ENCODE measurements around the gene SLC47A1. TPM values are rescaled to one million over a fixed set of nuclear protein-coding genes. Genes with fewer than 3 reads are reported as not detected.

The SLC47A1 gene
- total RNA-seq, 1 donor: 1.1 TPM

GRCh38 chr17:19551591-19552148, 18.0 kb downstream of the SLC47A1 start:
- no peak overlapping the region for H3K27ac ChIP-seq (ENCODE audit: low read depth, low read length)
- H3K4me3 ChIP-seq (ENCODE audit: insufficient read depth, low read length): no peak overlapping the region
- no peak for DNase-seq (ENCODE audit: insufficient read length, low spot score, missing footprints)
- no peaks in the 10 kb centered on the region for H3K4me1 ChIP-seq (ENCODE audit: insufficient read depth, low read length)
- no peaks in the 10 kb centered on the region for H4K20me1 ChIP-seq (ENCODE audit: insufficient read depth, low read length)
- peaks cover 12% of the 10 kb centered on the region for H3K27me3 ChIP-seq (ENCODE audit: insufficient read depth, low read length)
- H3K9me3 ChIP-seq (ENCODE audit: low read depth, low read length): no peaks in the 10 kb centered on the region
- no peaks in the 10 kb centered on the region for H3K79me2 ChIP-seq (ENCODE audit: insufficient read depth, low read length)
- no peak overlapping the region for H3K4me2 ChIP-seq (ENCODE audit: insufficient read depth, low read length)
- no peak overlapping the region for H2AFZ ChIP-seq (ENCODE audit: low read length)
- no peaks in the 10 kb centered on the region for H3K36me3 ChIP-seq (ENCODE audit: insufficient read depth, low read length)
- TF ChIP-seq, protein P1, sequence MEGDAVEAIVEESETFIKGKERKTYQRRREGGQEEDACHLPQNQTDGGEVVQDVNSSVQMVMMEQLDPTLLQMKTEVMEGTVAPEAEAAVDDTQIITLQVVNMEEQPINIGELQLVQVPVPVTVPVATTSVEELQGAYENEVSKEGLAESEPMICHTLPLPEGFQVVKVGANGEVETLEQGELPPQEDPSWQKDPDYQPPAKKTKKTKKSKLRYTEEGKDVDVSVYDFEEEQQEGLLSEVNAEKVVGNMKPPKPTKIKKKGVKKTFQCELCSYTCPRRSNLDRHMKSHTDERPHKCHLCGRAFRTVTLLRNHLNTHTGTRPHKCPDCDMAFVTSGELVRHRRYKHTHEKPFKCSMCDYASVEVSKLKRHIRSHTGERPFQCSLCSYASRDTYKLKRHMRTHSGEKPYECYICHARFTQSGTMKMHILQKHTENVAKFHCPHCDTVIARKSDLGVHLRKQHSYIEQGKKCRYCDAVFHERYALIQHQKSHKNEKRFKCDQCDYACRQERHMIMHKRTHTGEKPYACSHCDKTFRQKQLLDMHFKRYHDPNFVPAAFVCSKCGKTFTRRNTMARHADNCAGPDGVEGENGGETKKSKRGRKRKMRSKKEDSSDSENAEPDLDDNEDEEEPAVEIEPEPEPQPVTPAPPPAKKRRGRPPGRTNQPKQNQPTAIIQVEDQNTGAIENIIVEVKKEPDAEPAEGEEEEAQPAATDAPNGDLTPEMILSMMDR (IDR thresholded peaks at IDR 0.05; ENCODE audit: extremely low read depth, low read depth, low read length): no peak

DNA sequence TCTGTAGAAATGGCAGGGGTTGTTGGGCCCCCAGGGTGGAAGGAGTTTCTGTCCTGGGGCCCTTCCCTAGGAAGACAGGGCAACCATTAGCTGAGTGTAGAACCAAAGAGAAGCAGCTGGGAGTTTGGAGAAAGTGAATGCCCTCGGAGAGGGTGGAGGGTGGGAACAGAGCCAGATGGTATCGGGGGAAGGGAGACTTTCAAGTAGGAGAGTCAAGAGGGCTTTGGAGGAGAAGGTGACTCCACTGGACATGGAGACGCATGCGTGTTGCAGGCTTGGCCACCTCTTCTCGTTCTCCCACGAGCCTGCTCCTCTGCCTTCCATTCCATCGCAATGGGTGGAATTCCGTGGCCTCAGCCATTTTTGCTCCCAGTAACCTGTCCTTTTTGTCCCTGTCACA, 19.4 kb downstream of the SLC47A1 start:
- Histone ChIP-seq H3K9me3 (ENCODE audit: low read depth, low read length) (no peaks in the 10 kb centered on the region), H3K27ac (ENCODE audit: low read depth, low read length) (no peak overlapping the region), H3K27me3 (ENCODE audit: insufficient read depth, low read length) (peaks cover 12% of the 10 kb centered on the region), H3K79me2 (ENCODE audit: insufficient read depth, low read length) (no peaks in the 10 kb centered on the region), H3K4me3 (ENCODE audit: insufficient read depth, low read length) (no peak overlapping the region), H3K4me1 (ENCODE audit: insufficient read depth, low read length) (no peaks in the 10 kb centered on the region), H4K20me1 (ENCODE audit: insufficient read depth, low read length) (no peaks in the 10 kb centered on the region), H3K4me2 (ENCODE audit: insufficient read depth, low read length) (no peak overlapping the region), H2AFZ (ENCODE audit: low read length) (no peak overlapping the region), H3K36me3 (ENCODE audit: insufficient read depth, low read length) (no peaks in the 10 kb centered on the region)
- TF ChIP-seq, protein P1 (IDR thresholded peaks at IDR 0.05; ENCODE audit: extremely low read depth, low read depth, low read length): no peak
- DNase-seq (ENCODE audit: insufficient read length, low spot score, missing footprints): no peak

DNA sequence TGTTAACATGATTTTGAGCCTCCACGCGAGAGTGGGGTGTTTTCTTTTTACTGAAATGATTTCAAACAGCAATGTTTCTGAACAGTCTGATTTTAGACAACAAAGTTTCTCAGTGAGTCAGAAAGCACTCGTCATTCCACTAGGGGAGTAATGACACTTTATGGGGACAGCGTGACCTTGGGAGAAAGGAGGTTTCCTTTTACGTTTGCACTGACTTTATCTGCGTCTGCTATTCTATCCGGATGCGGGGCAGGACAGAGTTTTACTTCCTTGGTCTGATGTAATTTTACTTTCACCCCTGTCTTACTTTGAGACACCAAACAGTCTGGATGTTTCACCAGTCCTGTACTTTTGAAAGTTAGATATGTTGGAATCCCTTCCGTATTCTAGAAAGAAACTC, 20.7 kb downstream of the SLC47A1 start:
- no peaks in the 10 kb centered on the region for H4K20me1 ChIP-seq (ENCODE audit: insufficient read depth, low read length)
- H3K27me3 ChIP-seq (ENCODE audit: insufficient read depth, low read length): peaks cover 12% of the 10 kb centered on the region
- no peak overlapping the region for H3K27ac ChIP-seq (ENCODE audit: low read depth, low read length)
- no peaks in the 10 kb centered on the region for H3K36me3 ChIP-seq (ENCODE audit: insufficient read depth, low read length)
- no peaks in the 10 kb centered on the region for H3K4me1 ChIP-seq (ENCODE audit: insufficient read depth, low read length)
- H3K9me3 ChIP-seq (ENCODE audit: low read depth, low read length): no peaks in the 10 kb centered on the region
- no peaks in the 10 kb centered on the region for H3K79me2 ChIP-seq (ENCODE audit: insufficient read depth, low read length)
- no peak for DNase-seq (ENCODE audit: insufficient read length, low spot score, missing footprints)
- H3K4me2 ChIP-seq (ENCODE audit: insufficient read depth, low read length): no peak overlapping the region
- no peak overlapping the region for H2AFZ ChIP-seq (ENCODE audit: low read length)
- no peak overlapping the region for H3K4me3 ChIP-seq (ENCODE audit: insufficient read depth, low read length)
- TF ChIP-seq, protein P1 (IDR thresholded peaks at IDR 0.05; ENCODE audit: extremely low read depth, low read depth, low read length): no peak

- no peaks in the 10 kb centered on the region for H3K79me2 ChIP-seq (ENCODE audit: insufficient read depth, low read length)
- no peaks in the 10 kb centered on the region for H3K9me3 ChIP-seq (ENCODE audit: low read depth, low read length)
- H3K4me3 ChIP-seq (ENCODE audit: insufficient read depth, low read length): no peak overlapping the region
- no peak overlapping the region for H3K27ac ChIP-seq (ENCODE audit: low read depth, low read length)
- H4K20me1 ChIP-seq (ENCODE audit: insufficient read depth, low read length): no peaks in the 10 kb centered on the region
- H3K27me3 ChIP-seq (ENCODE audit: insufficient read depth, low read length): peaks cover 12% of the 10 kb centered on the region
- H3K4me1 ChIP-seq (ENCODE audit: insufficient read depth, low read length): no peaks in the 10 kb centered on the region
- H3K4me2 ChIP-seq (ENCODE audit: insufficient read depth, low read length): no peak overlapping the region
- no peak overlapping the region for H2AFZ ChIP-seq (ENCODE audit: low read length)
- H3K36me3 ChIP-seq (ENCODE audit: insufficient read depth, low read length): no peaks in the 10 kb centered on the region
- TF ChIP-seq, protein P1 (IDR thresholded peaks at IDR 0.05; ENCODE audit: extremely low read depth, low read depth, low read length): no peak
- no peak for DNase-seq (ENCODE audit: insufficient read length, low spot score, missing footprints)
Observed at GRCh38 chr17:19555746-19556145, 22.1 kb downstream of the SLC47A1 start.

Measured in osteoblast (primary cell).